Hepatocyte (in vitro differentiated cells): ENCODE data around the gene AKAP13.

Experiments used
- EZH2 ChIP-seq: fragments of 200-600 bp; sonication (generic); IDR thresholded peaks from 2 replicates; pipeline ENCODE4 v1.6.1; 2016; ENCODE audit warnings: antibody characterized with exemption, mild to moderate bottlenecking, borderline replicate concordance
- EZH2phosphoT487 ChIP-seq: fragments of 200-600 bp; sonication (generic); IDR thresholded peaks from one replicate; pipeline ENCODE4 v1.6.1; 2018; ENCODE audit warnings: antibody characterized with exemption, mild to moderate bottlenecking, low read depth, moderate library complexity; ENCODE audit not compliant: unreplicated experiment, severe bottlenecking
- TF ChIP-seq, protein P1 (sequence below): fragments of 200-600 bp; sonication (generic); IDR thresholded peaks from 2 replicates; pipeline ENCODE4 v1.5.1; 2016; ENCODE audit warnings: antibody characterized with exemption, mild to moderate bottlenecking; ENCODE audit not compliant: poor library complexity

GRCh38 chr15:85632014-85632413, 251.6 kb downstream of the AKAP13 start:
- TF ChIP-seq, protein P1, sequence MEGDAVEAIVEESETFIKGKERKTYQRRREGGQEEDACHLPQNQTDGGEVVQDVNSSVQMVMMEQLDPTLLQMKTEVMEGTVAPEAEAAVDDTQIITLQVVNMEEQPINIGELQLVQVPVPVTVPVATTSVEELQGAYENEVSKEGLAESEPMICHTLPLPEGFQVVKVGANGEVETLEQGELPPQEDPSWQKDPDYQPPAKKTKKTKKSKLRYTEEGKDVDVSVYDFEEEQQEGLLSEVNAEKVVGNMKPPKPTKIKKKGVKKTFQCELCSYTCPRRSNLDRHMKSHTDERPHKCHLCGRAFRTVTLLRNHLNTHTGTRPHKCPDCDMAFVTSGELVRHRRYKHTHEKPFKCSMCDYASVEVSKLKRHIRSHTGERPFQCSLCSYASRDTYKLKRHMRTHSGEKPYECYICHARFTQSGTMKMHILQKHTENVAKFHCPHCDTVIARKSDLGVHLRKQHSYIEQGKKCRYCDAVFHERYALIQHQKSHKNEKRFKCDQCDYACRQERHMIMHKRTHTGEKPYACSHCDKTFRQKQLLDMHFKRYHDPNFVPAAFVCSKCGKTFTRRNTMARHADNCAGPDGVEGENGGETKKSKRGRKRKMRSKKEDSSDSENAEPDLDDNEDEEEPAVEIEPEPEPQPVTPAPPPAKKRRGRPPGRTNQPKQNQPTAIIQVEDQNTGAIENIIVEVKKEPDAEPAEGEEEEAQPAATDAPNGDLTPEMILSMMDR = no peak
- TF ChIP-seq EZH2phosphoT487 (no peak), EZH2 (no peak)
